GM12878 (cell line): Measurements from ENCODE around the gene TMEM120B.

Experiments used
- BMI1 ChIP-seq: fragments of 450-650 bp; IDR thresholded peaks from 2 replicates; pipeline ENCODE4 v1.6.1; 2016; ENCODE audit warnings: mild to moderate bottlenecking, moderate library complexity, borderline replicate concordance
- CREM ChIP-seq: IDR thresholded peaks from 2 replicates; pipeline ENCODE4 v1.6.1; 2014; ENCODE audit warnings: antibody characterized with exemption, low read depth
- EP300 ChIP-seq, 2 experiments: fragments of 150-350 bp in 1 of 2; IDR thresholded peaks; 2 replicates each; pipeline ENCODE4 v1.6.1; 2011 to 2012; ENCODE audit warnings: low read depth in 2 of 2, low read length in 2 of 2, borderline replicate concordance in 1 of 2, improper control_type of control experiment in 1 of 2, inconsistent platforms in 1 of 2; ENCODE audit not compliant: control insufficient read depth in 1 of 2
- EZH2 ChIP-seq: IDR thresholded peaks from 2 replicates; pipeline ENCODE4 v1.6.1; 2012; ENCODE audit warnings: low read depth, mild to moderate bottlenecking, control low read depth, inconsistent platforms, low read length, borderline replicate concordance; ENCODE audit not compliant: control insufficient read depth
- JUND ChIP-seq: IDR thresholded peaks from 2 replicates; pipeline ENCODE4 v1.6.1; 2012; ENCODE audit warnings: low read depth, mild to moderate bottlenecking, low read length, improper control_type of control experiment, moderate library complexity
- PAX5 ChIP-seq: IDR thresholded peaks from 2 replicates; pipeline ENCODE4 v1.6.1; 2011; ENCODE audit warnings: low read depth, low read length, borderline replicate concordance
- POLR2AphosphoS5 ChIP-seq: IDR thresholded peaks from 2 replicates; pipeline ENCODE4 v1.6.1; 2011; ENCODE audit warnings: mild to moderate bottlenecking, low read length, inconsistent platforms
- ZNF207 ChIP-seq: fragments of 450-650 bp; IDR thresholded peaks from 2 replicates; pipeline ENCODE4 v1.6.1; 2014; ENCODE audit warnings: antibody characterized with exemption, mild to moderate bottlenecking, borderline replicate concordance
- TF ChIP-seq, protein P1 (sequence below), 3 experiments: IDR thresholded peaks in 2 of 3; conservative IDR thresholded peaks in 1 of 3; 2 replicates each; pipeline ENCODE4 v1.5.1; 2011; ENCODE audit warnings: low read depth in 3 of 3, low read length in 3 of 3, mild to moderate bottlenecking in 3 of 3, control low read depth in 2 of 3, moderate library complexity in 2 of 3, inconsistent platforms in 1 of 3, mixed read lengths in 1 of 3; ENCODE audit not compliant: control insufficient read depth in 2 of 3, insufficient read depth in 1 of 3; ENCODE audit errors: extremely low read depth in 1 of 3
- TF ChIP-seq, protein P2 (sequence below): fragments of 450-650 bp; IDR thresholded peaks from 2 replicates; pipeline ENCODE4 v1.6.1; 2014; ENCODE audit warnings: mild to moderate bottlenecking

DNA sequence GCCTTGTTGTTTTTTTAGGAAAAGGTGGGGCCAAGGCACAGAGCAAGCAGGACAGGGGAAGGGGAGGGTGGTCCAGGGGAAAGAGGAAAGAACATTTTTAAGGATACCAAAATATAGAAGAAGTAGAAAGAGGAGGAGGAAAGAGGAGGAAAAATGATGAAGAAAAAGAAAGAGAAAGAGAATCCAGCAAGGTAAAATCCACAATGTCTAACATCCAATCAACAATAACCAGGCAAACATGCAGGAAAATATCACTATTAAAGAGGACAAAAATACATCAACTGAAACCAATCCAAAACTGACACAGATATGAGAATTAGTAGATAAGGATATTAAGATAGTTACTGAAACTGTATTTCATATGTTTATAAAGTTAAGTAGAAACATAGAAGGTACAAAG is 7.0 kb upstream of the TMEM120B start:
- TF ChIP-seq EZH2 = no peak
- no peak for TF ChIP-seq JUND
- TF ChIP-seq, protein P1, sequence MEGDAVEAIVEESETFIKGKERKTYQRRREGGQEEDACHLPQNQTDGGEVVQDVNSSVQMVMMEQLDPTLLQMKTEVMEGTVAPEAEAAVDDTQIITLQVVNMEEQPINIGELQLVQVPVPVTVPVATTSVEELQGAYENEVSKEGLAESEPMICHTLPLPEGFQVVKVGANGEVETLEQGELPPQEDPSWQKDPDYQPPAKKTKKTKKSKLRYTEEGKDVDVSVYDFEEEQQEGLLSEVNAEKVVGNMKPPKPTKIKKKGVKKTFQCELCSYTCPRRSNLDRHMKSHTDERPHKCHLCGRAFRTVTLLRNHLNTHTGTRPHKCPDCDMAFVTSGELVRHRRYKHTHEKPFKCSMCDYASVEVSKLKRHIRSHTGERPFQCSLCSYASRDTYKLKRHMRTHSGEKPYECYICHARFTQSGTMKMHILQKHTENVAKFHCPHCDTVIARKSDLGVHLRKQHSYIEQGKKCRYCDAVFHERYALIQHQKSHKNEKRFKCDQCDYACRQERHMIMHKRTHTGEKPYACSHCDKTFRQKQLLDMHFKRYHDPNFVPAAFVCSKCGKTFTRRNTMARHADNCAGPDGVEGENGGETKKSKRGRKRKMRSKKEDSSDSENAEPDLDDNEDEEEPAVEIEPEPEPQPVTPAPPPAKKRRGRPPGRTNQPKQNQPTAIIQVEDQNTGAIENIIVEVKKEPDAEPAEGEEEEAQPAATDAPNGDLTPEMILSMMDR (IDR thresholded peaks at IDR 0.05 in 2 of 3, conservative IDR thresholded peaks at IDR 0.05 in 1 of 3; ENCODE audit: control insufficient read depth in 2 of 3, extremely low read depth in 1 of 3, insufficient read depth in 1 of 3, low read depth in 3 of 3, low read length in 3 of 3) = no peak
- no peak for TF ChIP-seq EP300 (IDR thresholded peaks at IDR 0.05; ENCODE audit: borderline replicate concordance in 1 of 2, control insufficient read depth in 1 of 2, low read depth in 2 of 2, low read length in 2 of 2)
- TF ChIP-seq POLR2AphosphoS5 = no peak
- TF ChIP-seq, protein P2, sequence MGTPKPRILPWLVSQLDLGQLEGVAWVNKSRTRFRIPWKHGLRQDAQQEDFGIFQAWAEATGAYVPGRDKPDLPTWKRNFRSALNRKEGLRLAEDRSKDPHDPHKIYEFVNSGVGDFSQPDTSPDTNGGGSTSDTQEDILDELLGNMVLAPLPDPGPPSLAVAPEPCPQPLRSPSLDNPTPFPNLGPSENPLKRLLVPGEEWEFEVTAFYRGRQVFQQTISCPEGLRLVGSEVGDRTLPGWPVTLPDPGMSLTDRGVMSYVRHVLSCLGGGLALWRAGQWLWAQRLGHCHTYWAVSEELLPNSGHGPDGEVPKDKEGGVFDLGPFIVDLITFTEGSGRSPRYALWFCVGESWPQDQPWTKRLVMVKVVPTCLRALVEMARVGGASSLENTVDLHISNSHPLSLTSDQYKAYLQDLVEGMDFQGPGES = no peak
- TF ChIP-seq CREM = no peak
- TF ChIP-seq PAX5 = no peak
- no peak for TF ChIP-seq ZNF207
- TF ChIP-seq BMI1 = no peak
